Psoas muscle (tissue), 8 donors: ENCODE results near the gene CD5L. TPM values are rescaled to one million over a fixed set of nuclear protein-coding genes. Genes with fewer than 3 reads are reported as not detected.

Experiments used
- ATAC-seq, 4 donors: fragments of 200-7000 bp; cut with Tn5 transposase; one replicate each; pipeline ENCODE4 v1.9.1; 2020; ENCODE audit warnings: moderate library complexity in 3 of 4, mild to moderate bottlenecking in 2 of 4
- DNase-seq, 2 donors: peaks; one replicate each; pipeline ENCODE4 v3.0.0-alpha.2; 2020
- H3K27ac ChIP-seq: fragments of 200-600 bp; one replicate; pipeline ENCODE4 v1.8.0; 2022
- H3K27me3 ChIP-seq, 3 donors: fragments of 200-600 bp in 1 of 3; one replicate each; pipeline versions ENCODE4 v1.6.1 to v1.8.0; 2013 to 2022; ENCODE audit warnings: low read length in 2 of 3, mild to moderate bottlenecking in 2 of 3, moderate library complexity in 1 of 3; ENCODE audit not compliant: insufficient read depth in 3 of 3
- H3K36me3 ChIP-seq, 2 donors: fragments of 200-600 bp in 1 of 2; one replicate each; pipeline versions ENCODE4 v1.6.1 to v1.8.0; 2013 to 2022; ENCODE audit warnings: low read depth in 1 of 2, mild to moderate bottlenecking in 1 of 2, moderate library complexity in 1 of 2; ENCODE audit not compliant: insufficient read depth in 1 of 2
- H3K4me1 ChIP-seq: fragments of 200-600 bp; one replicate; pipeline ENCODE4 v1.8.0; 2022
- H3K4me3 ChIP-seq: fragments of 200-600 bp; one replicate; pipeline ENCODE4 v1.8.0; 2022; ENCODE audit warnings: mild to moderate bottlenecking
- H3K9me3 ChIP-seq: fragments of 200-600 bp; one replicate; pipeline ENCODE4 v1.8.0; 2022
- CTCF ChIP-seq: fragments of 200-600 bp; IDR thresholded peaks from one replicate; pipeline ENCODE4 v1.8.0; 2022; ENCODE audit warnings: antibody characterized with exemption
- WGBS, 3 donors: extraction: QIAGEN DNeasy Blood & Tissue Kit; methylation state at CpG; one replicate each; pipeline versions ENCODE4 v1.1.6 to v1.1.7; 2013; 5-methylcytosine and 5-hydroxymethylcytosine counted together
- intact Hi-C, 2 donors: fragments of 100-400 bp; cut with DNase I; formaldehyde crosslinking; loops; one replicate each; pipeline versions ENCODE4 v1.11.0 to v1.14.2; 2022
- polyA plus RNA-seq, 3 donors: library from polyadenylated mRNA; stranded (reverse); fragments of 200-250 nt; gene quantifications; one replicate each; pipeline ENCODE4 v1.2.3, GENCODE V29; 2013
- total RNA-seq, 4 donors: library from RNA; stranded (reverse); fragmentation: NEBNext Ultra II Directional in 2 of 4; extraction: Animal tissue kit (Norgen Biotek cat#: 25700) in 2 of 4; gene quantifications; one replicate each; pipeline versions ENCODE4 v1.2.1 to v1.2.4, GENCODE V29; 2021 to 2023
- donor health status: healthy with polysubstance abuse.
- donor health status: DM: no; HTN: no; CAD: no; lungs with moderate emphysema.
- donor health status: Bipolar disorder and iron deficiency.
- donor health status: healthy.
- donor health status: DM: yes; HTN: yes; CAD: no.
- donor health status: DM: no; HTN: no; CAD: no.
- donor health status: DM: no; HTN: no; CAD: no.
- donor health status: DM: yes; HTN: yes; CAD: no.

The CD5L gene
- total and polyA plus RNA-seq, 7 donors: 0.09 to 1.1 (median 0.20) TPM; not detected in 4

DNA sequence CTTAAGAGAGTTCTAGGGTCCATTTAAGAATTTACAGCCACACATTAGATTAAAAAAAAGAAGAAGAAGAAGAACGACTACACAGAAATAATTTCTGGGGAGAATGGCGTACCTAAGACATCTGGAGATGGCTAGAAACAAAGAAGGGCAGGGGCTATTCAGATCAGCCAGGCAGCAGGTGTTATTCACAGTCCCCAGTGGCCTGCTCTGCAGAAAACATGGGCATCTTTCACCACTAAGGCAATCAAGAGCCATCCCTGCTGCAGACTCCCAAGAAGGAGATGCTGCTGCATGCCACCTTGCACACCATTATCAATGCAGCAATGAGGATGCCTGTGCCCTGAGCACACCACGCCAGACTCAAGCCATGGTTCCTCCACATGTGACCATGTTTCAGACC, 56.8 kb downstream of the CD5L start:
- no peak overlapping the region for H3K4me3 ChIP-seq
- no peaks in the 10 kb centered on the region for H3K36me3 ChIP-seq
- H3K27ac ChIP-seq: no peak overlapping the region
- WGBS, 3 donors: 67 to 77% (median 71%) methylated on average over 3 of the region's 3 CpGs
- H3K27me3 ChIP-seq: no peaks in the 10 kb centered on the region
- no peaks in the 10 kb centered on the region for H3K9me3 ChIP-seq
- no peak for TF ChIP-seq CTCF
- H3K4me1 ChIP-seq: no peaks in the 10 kb centered on the region
- no peak for DNase-seq
- no peak for ATAC-seq
- intact Hi-C loops: no loop called here

- intact Hi-C loops: no loop called here
- ATAC-seq: no peak
- DNase-seq: no peak
- no peak overlapping the region for H3K27ac ChIP-seq
- H3K4me1 ChIP-seq: no peaks in the 10 kb centered on the region
- H3K27me3 ChIP-seq: no peaks in the 10 kb centered on the region
- 89 to 92% (median 91%) methylated on average over 1 of the region's 1 CpG for WGBS, 3 donors
- no peaks in the 10 kb centered on the region for H3K36me3 ChIP-seq
- H3K9me3 ChIP-seq: no peaks in the 10 kb centered on the region
- TF ChIP-seq CTCF: no peak
- H3K4me3 ChIP-seq: no peak overlapping the region
Observed at GRCh38 chr1:157782931-157783330, 58.7 kb downstream of the CD5L start.

DNA sequence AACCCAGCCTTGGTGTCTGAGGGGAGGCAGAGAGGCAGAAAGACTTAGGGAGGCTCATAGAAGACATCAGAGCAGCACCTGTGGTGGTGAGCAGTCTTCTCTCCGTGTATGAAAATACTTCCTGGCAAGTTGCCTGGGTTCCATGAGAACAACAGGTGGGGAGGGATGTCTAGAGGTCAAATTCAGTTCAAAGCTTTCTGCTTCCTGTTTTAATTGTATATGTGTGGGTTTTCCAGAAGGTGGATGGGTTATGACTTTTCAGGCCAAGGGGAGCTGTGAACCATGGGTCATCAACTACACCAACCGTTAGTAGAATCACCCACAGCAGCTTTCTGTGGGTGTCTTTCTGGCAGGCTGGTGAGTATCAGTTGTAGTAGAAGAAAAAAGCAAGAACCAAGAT, 60.6 kb downstream of the CD5L start:
- 24 to 31% (median 30%) methylated on average over 2 of the region's 2 CpGs for WGBS, 3 donors
- H3K9me3 ChIP-seq: no peaks in the 10 kb centered on the region
- H3K36me3 ChIP-seq: no peaks in the 10 kb centered on the region
- intact Hi-C loops: no loop called here
- no peak for ATAC-seq
- H3K4me1 ChIP-seq: no peaks in the 10 kb centered on the region
- no peak overlapping the region for H3K27ac ChIP-seq
- DNase-seq: no peak
- no peak overlapping the region for H3K4me3 ChIP-seq
- no peak for TF ChIP-seq CTCF
- H3K27me3 ChIP-seq: no peaks in the 10 kb centered on the region

Other genes starting within 250 kb of the CD5L start
- gene FCRL4, start 243.7 kb downstream of the CD5L start, total RNA-seq: not detected
- gene FCRL4, start 243.7 kb downstream of the CD5L start, polyA plus RNA-seq: not detected
- gene FCRL3, start 141.0 kb downstream of the CD5L start, total RNA-seq: under 1 TPM in 2 of 4 donors, not detected in 2; 0.25 to 0.44 TPM
- under 1 TPM; 0.03 to 0.06 (median 0.03) TPM for gene FCRL3, start 141.0 kb downstream of the CD5L start, polyA plus RNA-seq
- gene FCRL2, start 64.7 kb downstream of the CD5L start, total RNA-seq: under 1 TPM in 1 of 4 donors, not detected in 3; 0.17 TPM
- under 1 TPM in 1 of 3 donors, not detected in 2; 0.03 TPM for gene FCRL2, start 64.7 kb downstream of the CD5L start, polyA plus RNA-seq
- gene FCRL1, start 21.7 kb downstream of the CD5L start, total RNA-seq: under 1 TPM in 1 of 4 donors, not detected in 3; 0.40 TPM
- under 1 TPM in 1 of 3 donors, not detected in 2; 0.03 TPM for gene FCRL1, start 21.7 kb downstream of the CD5L start, polyA plus RNA-seq
- gene KIRREL1, start 151.8 kb upstream of the CD5L start, total RNA-seq: 1 to 10 TPM; 4.3 to 7.6 (median 6.4) TPM
- gene KIRREL1, start 151.8 kb upstream of the CD5L start, polyA plus RNA-seq: 1 to 10 TPM; 1.3 to 2.2 (median 1.8) TPM